ENCODE measurements around the gene PRIM1.

The PRIM1 gene

DNA sequence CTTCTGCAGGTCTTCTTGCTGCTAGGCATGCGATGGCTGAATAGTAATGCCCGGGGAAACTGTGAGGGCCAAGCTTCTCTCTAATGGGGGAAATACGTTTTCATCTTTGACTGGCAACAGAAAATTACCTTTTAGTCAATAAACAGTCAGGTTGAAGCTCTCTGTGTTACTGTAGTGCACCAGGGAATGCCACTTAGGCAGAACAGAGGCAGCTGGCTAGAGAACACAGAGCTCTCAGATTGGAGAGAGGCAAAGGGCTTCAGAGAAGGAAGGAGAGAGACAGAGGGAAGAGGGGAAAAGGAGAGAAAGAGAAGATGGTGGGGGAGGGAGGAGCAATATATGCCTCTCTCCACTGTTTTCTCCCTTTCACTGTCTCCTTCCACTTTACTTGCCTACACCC is 17.7 kb upstream of the PRIM1 start:
- TF ChIP-seq, protein P1, sequence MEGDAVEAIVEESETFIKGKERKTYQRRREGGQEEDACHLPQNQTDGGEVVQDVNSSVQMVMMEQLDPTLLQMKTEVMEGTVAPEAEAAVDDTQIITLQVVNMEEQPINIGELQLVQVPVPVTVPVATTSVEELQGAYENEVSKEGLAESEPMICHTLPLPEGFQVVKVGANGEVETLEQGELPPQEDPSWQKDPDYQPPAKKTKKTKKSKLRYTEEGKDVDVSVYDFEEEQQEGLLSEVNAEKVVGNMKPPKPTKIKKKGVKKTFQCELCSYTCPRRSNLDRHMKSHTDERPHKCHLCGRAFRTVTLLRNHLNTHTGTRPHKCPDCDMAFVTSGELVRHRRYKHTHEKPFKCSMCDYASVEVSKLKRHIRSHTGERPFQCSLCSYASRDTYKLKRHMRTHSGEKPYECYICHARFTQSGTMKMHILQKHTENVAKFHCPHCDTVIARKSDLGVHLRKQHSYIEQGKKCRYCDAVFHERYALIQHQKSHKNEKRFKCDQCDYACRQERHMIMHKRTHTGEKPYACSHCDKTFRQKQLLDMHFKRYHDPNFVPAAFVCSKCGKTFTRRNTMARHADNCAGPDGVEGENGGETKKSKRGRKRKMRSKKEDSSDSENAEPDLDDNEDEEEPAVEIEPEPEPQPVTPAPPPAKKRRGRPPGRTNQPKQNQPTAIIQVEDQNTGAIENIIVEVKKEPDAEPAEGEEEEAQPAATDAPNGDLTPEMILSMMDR (IDR thresholded peaks at IDR 0.05; ENCODE audit: low read depth, low read length) = no peak
- H3K4me3 ChIP-seq (ENCODE audit: low read depth, low read length) = no peak overlapping the region

DNA sequence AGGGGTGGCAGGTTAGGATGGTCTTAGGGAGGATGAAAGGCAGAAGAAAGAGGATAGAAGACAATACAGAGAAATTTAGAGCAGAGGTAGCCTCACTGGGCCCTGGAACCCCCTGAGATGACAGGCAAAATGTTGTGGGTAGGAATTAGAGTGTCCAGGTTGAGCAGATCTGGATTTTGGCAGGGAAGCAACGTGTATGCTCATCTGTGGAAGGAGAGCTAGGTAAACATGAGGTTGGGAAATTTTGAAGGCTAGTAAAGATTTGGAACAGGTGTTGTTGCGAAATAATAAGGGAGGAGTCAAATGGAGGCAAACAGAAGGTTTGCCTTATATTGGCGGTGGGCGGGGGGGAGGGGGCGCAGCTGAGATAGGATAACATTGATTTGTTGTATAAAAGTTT is 16.3 kb upstream of the PRIM1 start:
- TF ChIP-seq, protein P1 (IDR thresholded peaks at IDR 0.05; ENCODE audit: low read depth, low read length) = no peak
- no peak overlapping the region for H3K4me3 ChIP-seq (ENCODE audit: low read depth, low read length)

DNA sequence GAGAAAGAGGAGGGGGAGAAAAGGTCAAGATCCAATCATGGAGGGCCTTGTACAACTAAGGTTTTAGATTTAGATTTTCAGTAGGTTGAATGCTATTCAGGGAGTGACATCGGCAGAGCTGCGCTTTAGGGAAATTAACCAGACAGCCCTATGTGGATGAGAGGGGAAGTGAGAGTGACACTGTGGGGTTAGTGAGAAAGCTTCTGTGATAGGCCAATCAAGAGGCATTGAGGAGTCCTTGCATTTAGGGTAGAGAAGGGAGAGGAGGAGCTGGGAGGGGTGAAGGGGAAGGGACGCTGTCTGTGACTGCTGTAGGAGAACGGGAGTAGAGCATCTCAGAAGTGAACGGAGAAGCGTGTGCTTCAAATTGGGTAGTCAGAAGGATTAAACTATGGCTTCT is 14.4 kb upstream of the PRIM1 start:
- TF ChIP-seq, protein P1 (IDR thresholded peaks at IDR 0.05; ENCODE audit: low read depth, low read length) = no peak
- no peak overlapping the region for H3K4me3 ChIP-seq (ENCODE audit: low read depth, low read length)

DNA sequence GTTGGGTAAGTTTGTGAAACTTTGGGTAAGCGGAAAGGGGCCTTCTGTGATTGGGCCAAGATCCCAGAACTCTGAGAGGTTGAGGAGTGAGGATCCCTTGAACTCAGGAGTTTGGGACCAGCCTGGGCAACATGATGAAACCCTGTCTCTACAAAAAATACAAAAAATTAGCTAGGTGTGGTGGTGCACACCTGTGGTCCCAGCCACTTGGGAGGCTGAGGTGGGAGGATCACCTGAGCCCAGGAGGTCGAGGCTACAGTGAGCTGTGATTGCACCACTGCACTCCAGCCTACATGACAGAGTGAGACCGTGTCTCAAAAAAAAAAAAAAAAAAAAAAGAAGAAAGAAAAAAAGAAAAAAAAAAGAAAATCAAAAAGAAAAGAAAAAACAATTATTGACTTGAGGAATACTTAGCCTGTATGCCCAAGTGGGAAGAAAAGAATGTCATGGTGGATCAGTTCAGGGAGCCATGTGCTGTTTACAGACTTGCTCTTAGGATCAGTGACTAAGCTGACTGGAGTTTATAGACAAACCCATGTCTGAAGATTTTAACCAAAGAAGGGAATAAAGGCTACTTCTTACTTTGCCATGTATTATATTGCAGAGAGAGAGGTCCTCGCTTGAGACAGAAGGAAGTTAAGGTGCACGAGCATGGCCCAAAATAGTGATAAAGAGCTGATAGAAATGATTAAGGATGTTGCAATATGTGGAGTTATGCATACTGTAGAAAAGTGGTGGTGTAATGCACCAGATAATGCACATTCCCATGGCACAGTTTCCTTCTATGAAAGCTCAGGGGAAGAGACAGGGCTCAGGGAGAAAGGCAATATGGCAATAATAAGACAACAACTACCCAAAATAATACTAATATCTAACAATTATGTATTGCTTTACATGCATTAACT is 11.9 kb upstream of the PRIM1 start:
- peak overlapping the region; percentile 34 for H3K4me3 ChIP-seq (ENCODE audit: low read depth, low read length)
- TF ChIP-seq, protein P1 (IDR thresholded peaks at IDR 0.05; ENCODE audit: low read depth, low read length) = no peak

DNA sequence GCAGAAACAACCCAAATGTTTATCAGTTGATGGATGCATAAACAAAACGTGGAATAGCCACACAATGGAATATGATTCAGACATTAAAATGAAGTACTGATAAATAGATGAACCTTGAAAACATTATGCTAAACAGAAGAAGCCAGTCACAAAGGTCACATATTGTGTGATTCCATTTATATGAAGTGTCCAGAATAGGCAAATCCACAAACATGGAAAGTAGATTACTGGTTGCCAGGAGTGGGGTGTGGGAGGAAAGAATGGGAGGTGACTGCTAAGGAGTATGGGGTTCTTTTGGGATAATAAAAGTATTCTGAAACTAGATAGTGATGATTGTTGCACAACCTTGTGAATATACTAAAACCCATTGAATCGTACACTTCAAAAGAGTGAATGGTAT is 9.7 kb upstream of the PRIM1 start:
- no peak overlapping the region for H3K4me3 ChIP-seq (ENCODE audit: low read depth, low read length)
- TF ChIP-seq, protein P1 (IDR thresholded peaks at IDR 0.05; ENCODE audit: low read depth, low read length) = no peak

DNA sequence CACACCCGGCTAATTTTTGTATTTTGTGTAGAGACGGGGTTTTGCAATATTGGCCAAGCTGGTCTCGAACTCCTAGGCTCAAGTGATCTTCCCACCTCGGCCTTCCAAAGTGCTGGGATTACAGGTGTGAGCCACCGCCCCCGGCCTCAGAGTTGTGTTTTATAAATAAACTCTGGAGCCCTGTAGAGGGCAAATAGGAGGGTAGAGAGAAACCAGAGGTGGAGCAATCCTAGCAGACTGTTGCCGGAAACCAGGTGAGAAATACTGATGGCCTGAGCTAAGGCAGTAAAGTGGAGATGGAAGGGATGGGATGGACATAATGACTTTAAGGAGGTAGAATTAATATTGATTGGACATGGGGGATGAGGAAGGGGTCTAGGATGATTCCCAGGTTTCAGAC is 8.3 kb upstream of the PRIM1 start:
- no peak overlapping the region for H3K4me3 ChIP-seq (ENCODE audit: low read depth, low read length)
- TF ChIP-seq, protein P1 (IDR thresholded peaks at IDR 0.05; ENCODE audit: low read depth, low read length) = no peak

DNA sequence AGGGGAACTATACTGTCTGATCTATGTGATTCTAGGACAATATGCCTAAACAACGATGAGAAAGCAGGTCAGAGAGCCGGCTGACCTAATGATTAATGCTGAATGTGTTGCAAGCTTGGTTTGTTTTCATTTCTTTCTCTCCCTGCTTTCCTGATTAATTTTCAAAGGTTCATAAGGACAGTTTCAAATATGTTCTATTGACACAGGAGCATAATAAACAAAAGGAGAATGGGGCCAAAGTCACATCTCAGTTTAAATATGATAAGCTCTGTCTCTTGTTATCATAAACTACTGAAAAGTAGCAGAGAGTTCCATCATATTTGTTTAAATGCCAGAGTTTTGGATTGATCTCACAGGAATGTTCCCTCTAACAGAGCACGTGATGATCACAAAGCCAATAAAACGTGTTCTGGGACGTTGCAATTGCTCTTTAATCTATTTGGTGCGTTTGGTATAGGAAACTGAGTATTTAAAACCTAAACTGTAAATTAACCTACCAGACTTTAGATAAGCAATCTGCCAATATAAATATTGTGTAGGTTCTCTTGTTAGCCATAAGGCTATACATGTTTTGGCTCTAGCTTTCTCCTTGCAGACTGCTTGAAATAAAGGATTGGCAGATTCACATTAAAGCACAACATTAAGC is 7.3 kb upstream of the PRIM1 start:
- TF ChIP-seq, protein P1 (IDR thresholded peaks at IDR 0.05; ENCODE audit: low read depth, low read length) = no peak

More for the DNA sequence above, 7.3 kb upstream of the PRIM1 start:
- no peak overlapping the region for H3K4me3 ChIP-seq (ENCODE audit: low read depth, low read length)

Data from WI38 (cell line).